OCI-LY3 (cell line): ENCODE measurements around the gene GIN1.

ENCODE experiments used
- H2AFZ ChIP-seq: fragments of 200-600, 300-600 bp; shearing (Covaris generic); 2 replicates; pipeline ENCODE4 v1.6.0; 2014; ENCODE audit warnings: antibody characterized with exemption, low read depth, low read length
- H3K27ac ChIP-seq: fragments of 200-600, 300-600 bp; sonication (generic); 2 replicates; pipeline ENCODE4 v1.5.1; 2014; ENCODE audit warnings: mild to moderate bottlenecking, low read length, moderate library complexity, mixed read lengths
- H3K27me3 ChIP-seq: fragments of 200-600, 300-600 bp; sonication (generic); 2 replicates; pipeline ENCODE4 v1.6.1; 2014; ENCODE audit warnings: low read depth, low read length, mixed read lengths
- H3K36me3 ChIP-seq: fragments of 200-600, 300-600 bp; sonication (generic); replicated peaks from 2 replicates; pipeline ENCODE3; 2014; ENCODE audit warnings: low read depth, low read length, mixed read lengths
- H3K4me1 ChIP-seq: fragments of 300-600, 200-600 bp; sonication (generic); 2 replicates; pipeline ENCODE4 v1.6.1; 2014; ENCODE audit warnings: low read length, mixed read lengths
- H3K4me2 ChIP-seq: fragments of 200-600, 300-600 bp; sonication (generic); 2 replicates; pipeline ENCODE4 v1.6.1; 2014; ENCODE audit warnings: low read length, mixed read lengths
- H3K4me3 ChIP-seq: fragments of 300-600, 200-600 bp; sonication (generic); 2 replicates; pipeline ENCODE4 v1.5.1; 2014; ENCODE audit warnings: antibody characterized with exemption, mild to moderate bottlenecking, low read length, moderate library complexity
- H3K79me2 ChIP-seq: fragments of 300-600, 200-600 bp; shearing (Covaris generic); 2 replicates; pipeline ENCODE4 v1.6.1; 2014; ENCODE audit warnings: mild to moderate bottlenecking, low read length, mixed read lengths
- H3K9ac ChIP-seq: fragments of 300-600, 200-600 bp; shearing (Covaris generic); 2 replicates; pipeline ENCODE4 v1.6.0; 2014; ENCODE audit warnings: mild to moderate bottlenecking, low read length, moderate library complexity
- H3K9me3 ChIP-seq: fragments of 200-600, 300-600 bp; shearing (Covaris generic); 2 replicates; pipeline ENCODE4 v1.6.1; 2014; ENCODE audit warnings: low read length, mixed read lengths; ENCODE audit not compliant: insufficient read depth
- H4K20me1 ChIP-seq: fragments of 200-600, 300-600 bp; sonication (generic); 2 replicates; pipeline ENCODE4 v1.6.1; 2016; ENCODE audit warnings: low read length, mixed read lengths; ENCODE audit not compliant: insufficient read depth
- CTCF ChIP-seq: fragments of 200-600, 300-600 bp; sonication (generic); IDR thresholded peaks from 2 replicates; pipeline ENCODE4 v1.5.1; 2014; ENCODE audit warnings: antibody characterized with exemption, low read length, low read depth
- EZH2phosphoT487 ChIP-seq: fragments of 200-600 bp; shearing (Covaris generic); IDR thresholded peaks from 2 replicates; pipeline ENCODE4 v1.6.1; 2018; ENCODE audit warnings: antibody characterized with exemption, mixed run types, low read depth

Gene GIN1

GRCh38 chr5:103093727-103094126 lies 26.2 kb downstream of the GIN1 start:
- H3K79me2 ChIP-seq: no peaks in the 10 kb centered on the region
- H3K27ac ChIP-seq: no peak overlapping the region
- no peaks in the 10 kb centered on the region for H4K20me1 ChIP-seq
- H3K4me2 ChIP-seq: no peak overlapping the region
- H3K9me3 ChIP-seq: no peaks in the 10 kb centered on the region
- no peak for TF ChIP-seq CTCF
- TF ChIP-seq EZH2phosphoT487: no peak
- no peaks in the 10 kb centered on the region for H3K27me3 ChIP-seq
- H3K4me3 ChIP-seq: no peak overlapping the region
- no peak overlapping the region for H3K9ac ChIP-seq
- H3K4me1 ChIP-seq: no peaks in the 10 kb centered on the region
- no peak overlapping the region for H2AFZ ChIP-seq
- H3K36me3 ChIP-seq: no peaks in the 10 kb centered on the region

GRCh38 chr5:103092676-103093075 lies 27.3 kb downstream of the GIN1 start:
- Histone ChIP-seq H4K20me1 (no peaks in the 10 kb centered on the region), H3K36me3 (no peaks in the 10 kb centered on the region), H3K9ac (no peak overlapping the region), H3K79me2 (no peaks in the 10 kb centered on the region), H3K27ac (no peak overlapping the region), H3K4me3 (no peak overlapping the region), H3K9me3 (no peaks in the 10 kb centered on the region), H3K4me1 (no peaks in the 10 kb centered on the region), H3K4me2 (no peak overlapping the region), H2AFZ (no peak overlapping the region), H3K27me3 (no peaks in the 10 kb centered on the region)
- TF ChIP-seq EZH2phosphoT487: no peak
- TF ChIP-seq CTCF: no peak

- H4K20me1 ChIP-seq: no peaks in the 10 kb centered on the region
- H3K27me3 ChIP-seq: no peaks in the 10 kb centered on the region
- no peaks in the 10 kb centered on the region for H3K4me1 ChIP-seq
- no peaks in the 10 kb centered on the region for H3K9me3 ChIP-seq
- H3K9ac ChIP-seq: no peak overlapping the region
- H2AFZ ChIP-seq: no peak overlapping the region
- no peaks in the 10 kb centered on the region for H3K36me3 ChIP-seq
- H3K4me3 ChIP-seq: no peak overlapping the region
- no peak for TF ChIP-seq EZH2phosphoT487
- no peak overlapping the region for H3K4me2 ChIP-seq
- no peaks in the 10 kb centered on the region for H3K79me2 ChIP-seq
- no peak overlapping the region for H3K27ac ChIP-seq
Measured at GRCh38 chr5:103090791-103091190, 29.1 kb downstream of the GIN1 start.

- TF ChIP-seq EZH2phosphoT487 (no peak), CTCF (no peak)
- no peaks in the 10 kb centered on the region for H3K79me2 ChIP-seq
- peaks cover 7% of the 10 kb centered on the region for H3K36me3 ChIP-seq
Measured at GRCh38 chr5:103089272-103089671, 30.7 kb downstream of the GIN1 start.

GRCh38 chr5:103086547-103086946 lies 33.4 kb downstream of the GIN1 start:
- Histone ChIP-seq H3K4me3 (no peak overlapping the region), H2AFZ (no peak overlapping the region), H3K27ac (no peak overlapping the region), H3K4me1 (no peaks in the 10 kb centered on the region), H3K27me3 (no peaks in the 10 kb centered on the region), H3K9me3 (0 out of 2 replicates have a peak, but pooled peaks cover 7% of the 10 kb centered on the region), H3K36me3 (peaks cover 14% of the 10 kb centered on the region), H3K4me2 (no peak overlapping the region), H3K9ac (no peak overlapping the region), H3K79me2 (no peaks in the 10 kb centered on the region), H4K20me1 (no peaks in the 10 kb centered on the region)
- TF ChIP-seq CTCF (no peak), EZH2phosphoT487 (no peak)

More at GRCh38 chr5:103089272-103089671, 30.7 kb downstream of the GIN1 start:
- no peak overlapping the region for H3K9ac ChIP-seq
- H3K4me1 ChIP-seq: no peaks in the 10 kb centered on the region
- H3K9me3 ChIP-seq: no peaks in the 10 kb centered on the region
- no peak overlapping the region for H3K27ac ChIP-seq
- no peak overlapping the region for H2AFZ ChIP-seq
- no peak overlapping the region for H3K4me3 ChIP-seq
- H3K4me2 ChIP-seq: no peak overlapping the region
- H4K20me1 ChIP-seq: no peaks in the 10 kb centered on the region
- no peaks in the 10 kb centered on the region for H3K27me3 ChIP-seq
